SJCRH30 (cell line): ENCODE measurements around the gene RPGRIP1L. TPM values are rescaled to one million over a fixed set of nuclear protein-coding genes. Genes with fewer than 3 reads are reported as not detected.
A peak's percentile ranks its signal among the peaks of the same experiment; 100 is the strongest.

Experiments
- DNase-seq, 2 experiments: peaks; one replicate each; pipeline ENCODE4 v3.0.0-alpha.2; 2015 to 2020
- H3K27ac ChIP-seq: fragments of 250-450 bp; sonication (Bioruptor Pico); 2 replicates; pipeline ENCODE4 v1.5.1; 2020; ENCODE audit warnings: mild to moderate bottlenecking, moderate library complexity
- H3K27me3 ChIP-seq: fragments of 250-450 bp; sonication (Bioruptor Pico); 2 replicates; pipeline ENCODE4 v1.5.1; 2020; ENCODE audit warnings: mild to moderate bottlenecking, moderate library complexity
- H3K36me3 ChIP-seq: fragments of 250-450 bp; sonication (Bioruptor Pico); 2 replicates; pipeline ENCODE4 v1.5.1; 2020; ENCODE audit warnings: mild to moderate bottlenecking, moderate library complexity
- H3K4me1 ChIP-seq: fragments of 250-450 bp; sonication (Bioruptor Pico); 2 replicates; pipeline ENCODE4 v1.5.1; 2020; ENCODE audit warnings: mild to moderate bottlenecking, moderate library complexity
- H3K4me3 ChIP-seq: fragments of 250-450 bp; sonication (Bioruptor Pico); 2 replicates; pipeline ENCODE4 v1.5.1; 2020; ENCODE audit warnings: mild to moderate bottlenecking, moderate library complexity
- H3K9me3 ChIP-seq: fragments of 250-450 bp; sonication (Bioruptor Pico); replicated peaks from 2 replicates; pipeline ENCODE4 v1.5.1; 2020; ENCODE audit warnings: mild to moderate bottlenecking, moderate library complexity
- total RNA-seq: library from RNA; depleted of rRNA; stranded (reverse); fragments of >200 nt; shearing (Covaris generic); gene quantifications from 2 replicates; pipeline ENCODE4 v1.2.3, GENCODE V29; 2014; rRNA removed

RPGRIP1L gene
- total RNA-seq, 1 experiment from 2014 or later, result 26.9 TPM

- Histone ChIP-seq H3K9me3 (no peaks in the 10 kb centered on the region), H3K36me3 (no peaks in the 10 kb centered on the region)
Observed at GRCh38 chr16:53549970-53550690, 153.5 kb downstream of the RPGRIP1L start.

More at GRCh38 chr16:53549970-53550690, 153.5 kb downstream of the RPGRIP1L start:
- Histone ChIP-seq H3K4me1 (0 out of 2 replicates have a peak, but pooled peaks cover 3% of the 10 kb centered on the region), H3K27me3 (no peaks in the 10 kb centered on the region; the same call in 1 of the 2 replicates), H3K27ac (no peak overlapping the region), H3K4me3 (no peak overlapping the region)
- peak; percentile 75 to 92 for DNase-seq

Other genes starting within 250 kb of the RPGRIP1L start
- 12.8 and 15.8 TPM in 2 replicates for gene AKTIP, start 200.7 kb downstream of the RPGRIP1L start, total RNA-seq
- gene FTO, start 297 bp upstream of the RPGRIP1L start, total RNA-seq, result 129 and 132 TPM in 2 replicates